GM18858 (cell line): ENCODE measurements around the gene PIBF1.
A peak's percentile ranks its signal among the peaks of the same experiment; 100 is the strongest.
"Not testable (repeated sequence)": the region's sequence is repeated elsewhere in the genome, so short reads cannot be mapped to it uniquely, and the experiment has no call there.

ENCODE experiments used
- ATAC-seq: cut with Tn5 transposase; IDR thresholded peaks from one replicate; pipeline ENCODE4 v1.9.1; 2021; ENCODE audit not compliant: unreplicated experiment

Gene PIBF1

DNA sequence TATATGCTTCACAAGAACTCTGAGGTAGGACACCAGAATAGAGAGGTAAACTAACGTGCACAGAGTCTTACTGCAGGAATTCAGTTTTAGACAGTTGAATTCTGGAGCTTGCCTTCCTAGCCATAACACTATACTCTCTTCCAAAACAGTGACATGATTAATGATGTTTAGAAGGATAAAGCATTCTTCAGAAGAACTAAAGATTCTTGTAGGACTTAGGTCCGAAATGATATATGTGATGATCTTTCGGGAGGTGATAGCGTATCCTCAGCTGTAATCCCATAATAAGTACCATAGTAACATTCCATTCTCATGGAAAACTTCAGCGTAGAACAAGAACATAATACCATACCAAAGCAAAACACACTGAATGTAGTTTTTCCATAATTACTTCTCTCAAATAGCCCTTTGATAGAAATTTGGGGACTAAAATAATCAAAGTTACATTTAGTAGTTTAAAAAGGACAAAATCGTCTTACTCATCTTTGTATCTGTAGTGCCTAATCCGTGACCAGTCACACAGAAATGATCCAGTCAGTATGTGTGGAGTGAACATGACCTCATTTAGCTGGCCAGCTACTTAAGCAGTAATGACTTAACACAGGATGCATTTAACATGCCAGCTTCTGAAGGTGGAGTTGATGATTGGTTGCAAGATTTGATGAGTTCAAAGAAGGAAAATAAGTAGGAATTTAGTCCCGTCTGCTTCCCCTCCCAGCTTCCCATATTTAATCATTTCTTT lies 38.4 kb downstream of the PIBF1 start:
- ATAC-seq = no peak

DNA sequence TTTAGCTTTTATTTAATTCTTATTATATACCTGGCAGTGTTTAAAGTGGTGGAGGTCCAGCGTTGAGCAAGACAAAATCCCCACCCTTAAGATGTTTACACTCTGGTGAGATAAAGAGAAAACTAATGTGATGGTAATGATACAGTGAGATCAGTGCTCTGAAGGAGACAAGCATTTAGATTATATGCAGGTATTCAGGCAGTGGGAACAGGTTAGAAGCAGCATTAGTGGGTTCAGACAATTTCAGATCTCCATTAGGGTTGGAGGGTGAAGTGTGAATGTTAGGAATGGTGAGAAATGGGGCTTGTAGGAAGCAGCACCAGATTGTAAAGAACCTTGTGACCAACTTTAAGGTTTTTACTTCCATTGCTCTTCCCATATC lies 39.0 kb downstream of the PIBF1 start:
- ATAC-seq = no peak

DNA sequence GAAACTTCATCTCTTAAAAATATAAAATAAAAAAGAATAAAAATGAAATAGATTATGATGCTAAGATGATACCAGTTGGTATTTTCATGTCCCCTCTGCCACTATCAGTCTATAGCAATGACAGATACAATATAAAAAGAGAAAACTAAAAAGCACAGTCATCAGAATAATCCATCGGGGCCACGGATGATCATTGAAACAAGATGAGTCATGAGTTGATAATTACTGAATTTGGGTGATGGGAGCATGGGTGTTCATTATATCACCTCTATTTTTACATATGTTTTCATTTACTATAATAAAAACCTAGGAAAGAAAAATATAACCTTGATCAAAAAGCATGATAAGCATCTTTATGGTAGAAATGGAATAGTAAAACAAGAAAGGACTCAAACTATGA lies 41.1 kb downstream of the PIBF1 start:
- no peak for ATAC-seq

- ATAC-seq = no peak
Observed at GRCh38 chr13:72823724-72824123, 41.8 kb downstream of the PIBF1 start.

GRCh38 chr13:72834601-72835000 lies 52.7 kb downstream of the PIBF1 start:
- ATAC-seq = no peak

DNA sequence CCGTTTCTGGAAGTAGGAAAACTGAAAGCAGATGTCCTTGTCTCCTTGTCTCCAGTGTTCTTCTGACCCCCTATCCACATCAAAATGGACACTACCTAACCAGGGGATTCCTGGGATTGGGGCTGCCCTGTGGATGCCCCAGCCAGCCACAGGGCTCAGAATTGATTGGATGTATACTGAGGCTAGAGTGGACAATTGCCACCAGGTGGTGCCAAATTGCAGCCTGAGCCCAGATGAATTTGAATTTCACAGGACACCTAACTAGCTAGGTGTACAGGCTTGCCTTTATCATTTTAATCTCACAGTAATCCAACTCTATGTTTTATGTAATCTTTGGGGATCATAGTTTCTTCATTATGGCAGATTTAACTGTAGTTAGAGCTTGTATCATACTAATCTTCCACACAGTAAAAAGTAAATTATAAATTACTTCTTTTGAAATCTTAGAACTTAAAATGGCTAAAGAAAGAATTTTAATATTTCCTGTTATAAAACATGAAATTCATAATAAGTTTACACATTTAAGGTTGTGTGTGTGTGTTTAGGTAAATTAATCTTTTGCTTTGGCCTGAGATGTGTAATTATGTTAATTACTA lies 58.0 kb downstream of the PIBF1 start:
- ATAC-seq = peak; percentile 95

GRCh38 chr13:72842991-72843390 lies 61.1 kb downstream of the PIBF1 start:
- no peak for ATAC-seq

GRCh38 chr13:72845148-72845547 lies 63.2 kb downstream of the PIBF1 start:
- not testable (repeated sequence) for ATAC-seq

- ATAC-seq = no peak
Observed at GRCh38 chr13:72849571-72849970, 67.6 kb downstream of the PIBF1 start.

GRCh38 chr13:72850959-72851677 lies 69.2 kb downstream of the PIBF1 start:
- no peak for ATAC-seq

- no peak for ATAC-seq
Observed at GRCh38 chr13:72851678-72852014, 69.7 kb downstream of the PIBF1 start.

DNA sequence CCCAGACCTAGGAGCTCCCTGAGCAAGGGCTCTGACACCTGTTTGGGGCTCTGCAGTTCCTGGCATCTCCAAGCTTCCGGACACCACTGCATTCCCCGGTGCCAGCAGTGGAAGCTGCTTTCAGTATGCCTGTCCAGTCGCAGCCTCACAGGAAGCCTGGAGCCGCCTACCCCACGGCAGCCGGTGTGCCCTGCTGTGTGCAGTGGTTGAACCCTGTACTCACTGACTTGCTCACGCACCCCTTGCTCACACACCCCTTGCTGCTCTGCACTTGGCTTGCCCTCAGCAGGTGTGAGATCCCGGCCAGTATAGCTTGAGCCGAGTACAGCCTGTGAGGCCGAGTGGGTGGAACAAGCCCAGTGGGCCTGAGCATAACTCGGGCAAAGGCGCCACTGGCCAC lies 70.3 kb downstream of the PIBF1 start:
- no peak for ATAC-seq

- no peak for ATAC-seq
Observed at GRCh38 chr13:72853000-72853399, 71.1 kb downstream of the PIBF1 start.

- peak; percentile 91 for ATAC-seq
Observed at GRCh38 chr13:72864142-72865011, 82.4 kb downstream of the PIBF1 start.

DNA sequence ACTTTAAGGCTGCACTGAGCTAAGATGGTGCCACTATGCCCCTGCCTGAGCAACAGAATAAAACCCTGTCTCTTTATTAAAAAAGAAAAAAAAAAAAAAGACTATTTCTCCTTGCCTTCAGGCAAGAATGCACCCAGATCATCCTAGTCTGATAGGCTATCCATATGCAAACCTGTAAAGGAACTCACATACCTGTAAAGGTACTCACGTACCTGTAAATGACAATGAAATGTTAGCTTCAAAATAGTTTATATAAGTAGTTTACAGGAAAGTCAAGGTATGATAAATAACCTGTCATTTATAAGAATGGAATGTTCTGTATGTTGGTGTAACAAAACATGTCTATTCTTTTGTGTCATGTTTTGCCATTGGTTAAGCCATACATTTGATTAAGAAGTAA lies 86.3 kb downstream of the PIBF1 start:
- ATAC-seq = no peak

- no peak for ATAC-seq
Observed at GRCh38 chr13:72875233-72875632, 93.3 kb downstream of the PIBF1 start.

DNA sequence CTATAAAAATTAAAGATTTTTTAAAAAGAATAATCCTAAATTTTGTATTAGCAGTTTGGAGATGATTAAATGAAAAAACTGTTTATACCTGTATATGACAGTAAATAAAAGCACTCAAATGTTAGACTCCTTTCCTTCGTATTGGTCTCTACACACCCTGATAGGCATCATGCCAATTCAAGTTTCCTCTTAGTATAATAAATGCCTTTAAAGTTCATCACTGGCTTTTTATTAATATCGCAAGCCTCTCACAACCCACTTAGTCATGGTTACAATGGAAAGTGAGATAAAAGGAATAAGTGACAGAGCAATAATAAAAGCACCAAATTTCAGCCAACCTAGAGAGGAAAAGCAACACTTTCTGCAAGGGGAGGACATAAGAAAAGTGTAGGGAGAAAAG lies 102.2 kb downstream of the PIBF1 start:
- ATAC-seq = no peak

DNA sequence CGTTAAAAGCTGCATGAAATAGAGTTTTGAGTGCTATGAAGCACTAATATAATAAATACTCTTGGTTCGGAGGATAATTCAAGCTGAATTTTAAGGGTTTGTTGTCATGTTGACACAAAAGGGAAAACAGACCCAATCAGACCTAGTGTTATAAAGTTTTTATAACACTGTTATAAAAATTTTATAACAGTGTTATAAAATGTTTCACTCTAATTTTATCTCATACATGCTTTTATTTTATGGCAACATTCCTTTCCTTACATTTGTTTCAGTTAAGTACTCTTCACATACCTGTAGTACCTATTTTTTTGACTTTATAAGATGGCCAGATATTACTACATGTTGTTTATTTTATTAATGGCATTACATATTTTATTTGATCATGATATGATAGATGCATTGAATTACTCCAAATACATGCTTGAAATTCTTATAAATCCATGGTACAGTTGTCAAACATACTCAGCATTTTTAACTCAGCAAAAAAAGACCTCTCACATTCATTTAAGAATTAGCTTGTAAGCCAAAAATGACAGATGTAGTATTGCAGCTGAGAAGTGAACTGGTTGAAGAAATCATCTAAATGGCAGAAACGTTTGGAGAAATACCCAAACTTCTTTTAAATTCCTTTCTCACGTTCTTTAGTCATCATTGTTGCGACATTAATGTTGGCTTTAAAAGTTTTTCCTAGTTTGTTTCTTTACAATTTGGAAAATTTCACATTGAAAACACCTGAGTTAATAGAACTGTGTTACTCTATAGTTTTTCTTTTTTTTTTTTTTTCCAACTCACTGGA lies 104.5 kb downstream of the PIBF1 start:
- no peak for ATAC-seq

- no peak for ATAC-seq
Observed at GRCh38 chr13:72889495-72889894, 107.6 kb downstream of the PIBF1 start.

DNA sequence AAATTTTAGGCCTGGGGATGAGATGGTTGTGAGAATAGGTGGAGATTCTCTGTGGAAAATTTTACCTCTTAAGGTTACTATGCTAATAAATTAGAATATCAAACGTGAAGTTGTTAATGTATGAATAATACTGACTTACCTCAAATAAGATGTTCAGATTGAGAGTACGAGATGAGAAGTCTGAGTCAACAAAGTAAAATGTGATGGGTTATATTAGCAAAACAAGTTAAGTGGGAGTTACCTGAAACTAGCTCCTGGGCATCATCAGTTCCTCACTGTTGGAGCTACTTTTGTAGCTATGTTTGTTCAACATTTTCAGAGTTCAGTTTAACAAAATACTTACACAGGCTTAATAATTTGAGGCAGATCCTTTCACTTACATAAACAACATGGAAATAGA lies 108.6 kb downstream of the PIBF1 start:
- no peak for ATAC-seq

- ATAC-seq = no peak
Observed at GRCh38 chr13:72891423-72891822, 109.5 kb downstream of the PIBF1 start.
